Activated T-helper 9 cell treated with anti-CD3 and anti-CD28 coated beads, Interleukin-2, amount 50 U/mL, for 16 hours (primary cell): Measurements from ENCODE around the gene EPHA3.

ENCODE experiments used
- DNase-seq: peaks from one replicate; pipeline ENCODE4 v3.0.0-alpha.2; 2020; ENCODE audit warnings: low read depth

Gene EPHA3

GRCh38 chr3:89447243-89447642, 339.8 kb downstream of the EPHA3 start:
- no peak for DNase-seq

- no peak for DNase-seq
Measured at GRCh38 chr3:89449086-89449485, 341.7 kb downstream of the EPHA3 start.

- DNase-seq: no peak
Measured at GRCh38 chr3:89452066-89452465, 344.6 kb downstream of the EPHA3 start.

- no peak for DNase-seq
Measured at GRCh38 chr3:89455240-89455639, 347.8 kb downstream of the EPHA3 start.

GRCh38 chr3:89467898-89468363, 360.5 kb downstream of the EPHA3 start:
- no peak for DNase-seq

- no peak for DNase-seq
Measured at GRCh38 chr3:89472101-89472500, 364.7 kb downstream of the EPHA3 start.

- DNase-seq: no peak
Measured at GRCh38 chr3:89474333-89475130, 367.1 kb downstream of the EPHA3 start.

GRCh38 chr3:89488800-89489580, 381.6 kb downstream of the EPHA3 start:
- no peak for DNase-seq

- DNase-seq: no peak
Measured at GRCh38 chr3:89490129-89490528, 382.7 kb downstream of the EPHA3 start.

- DNase-seq: no peak
Measured at GRCh38 chr3:89494734-89495133, 387.3 kb downstream of the EPHA3 start.

GRCh38 chr3:89503891-89504391, 396.5 kb downstream of the EPHA3 start:
- DNase-seq: no peak

GRCh38 chr3:89504432-89504831, 397.0 kb downstream of the EPHA3 start:
- DNase-seq: no peak

- DNase-seq: no peak
Measured at GRCh38 chr3:89506462-89507103, 399.2 kb downstream of the EPHA3 start.

- no peak for DNase-seq
Measured at GRCh38 chr3:89521328-89521727, 413.9 kb downstream of the EPHA3 start.

GRCh38 chr3:89522155-89522554, 414.7 kb downstream of the EPHA3 start:
- no peak for DNase-seq

GRCh38 chr3:89525609-89526008, 418.2 kb downstream of the EPHA3 start:
- no peak for DNase-seq

- no peak for DNase-seq
Measured at GRCh38 chr3:89527736-89528305, 420.4 kb downstream of the EPHA3 start.
